T-helper 9 cell (primary cell): ENCODE results near the gene ZNF174.

ENCODE experiments used
- DNase-seq: peaks from one replicate; pipeline ENCODE4 v3.0.0-alpha.2; 2020
- total RNA-seq, 2 donors: gene quantifications; one replicate each; lab custom pipeline; 2026; lab: John Stamatoyannopoulos, UW

Gene ZNF174
- total RNA-seq: 1.2 to 13.0 reads per million in 2 donors

GRCh38 chr16:3400779-3401688, at the start of gene ZNF174, which contains the start of gene ZSCAN32:
ZNF174 (plus strand) TSS chr16:3401215; CDS start chr16:3402005, 790 bp downstream.
ZSCAN32 (minus strand) TSS chr16:3401004; CDS start chr16:3397557, 3,447 bp downstream.
- DNase-seq: peak; percentile 98

- no peak for DNase-seq
These were observed 45.4 kb upstream of the ZNF174 start, which contains the start of gene OR2C1 for GRCh38 chr16:3355589-3355988. OR2C1 (plus strand) TSS chr16:3355889; CDS start chr16:3355941, 52 bp downstream.

GRCh38 chr16:3356118-3356517, 44.9 kb upstream of the ZNF174 start:
- no peak for DNase-seq

- DNase-seq: no peak
These were observed 42.1 kb upstream of the ZNF174 start for GRCh38 chr16:3358871-3359270.

GRCh38 chr16:3362931-3363330, 38.1 kb upstream of the ZNF174 start:
- no peak for DNase-seq

- DNase-seq: no peak
These were observed 37.2 kb upstream of the ZNF174 start for GRCh38 chr16:3363793-3364192.

- DNase-seq: peak; percentile 61
These were observed 36.1 kb upstream of the ZNF174 start for GRCh38 chr16:3364774-3365427.

GRCh38 chr16:3369073-3369472, 31.9 kb upstream of the ZNF174 start:
- DNase-seq: no peak

GRCh38 chr16:3375680-3376079, 25.3 kb upstream of the ZNF174 start:
- DNase-seq: no peak

- no peak for DNase-seq
These were observed 23.1 kb upstream of the ZNF174 start for GRCh38 chr16:3377917-3378316.

GRCh38 chr16:3383045-3383448, 18.0 kb upstream of the ZNF174 start:
- DNase-seq: no peak

- no peak for DNase-seq
These were observed 12.7 kb upstream of the ZNF174 start for GRCh38 chr16:3388325-3388724.

GRCh38 chr16:3389663-3390338, 11.2 kb upstream of the ZNF174 start:
- DNase-seq: no peak

- DNase-seq: no peak
These were observed 603 bp upstream of the ZNF174 start for GRCh38 chr16:3400446-3400778.

GRCh38 chr16:3401719-3402397, 843 bp downstream of the ZNF174 start:
- DNase-seq: no peak

- DNase-seq: no peak
These were observed 7.7 kb downstream of the ZNF174 start for GRCh38 chr16:3408561-3409197.

GRCh38 chr16:3413730-3414379, 12.8 kb downstream of the ZNF174 start:
- DNase-seq: no peak

GRCh38 chr16:3431779-3432219, 30.8 kb downstream of the ZNF174 start:
- peak; percentile 6 for DNase-seq

- DNase-seq: no peak
These were observed 33.4 kb downstream of the ZNF174 start for GRCh38 chr16:3434373-3434772.

GRCh38 chr16:3439637-3440036, 38.6 kb downstream of the ZNF174 start:
- DNase-seq: no peak
